ENCODE data around the gene QRICH1. TPM values are rescaled to one million over a fixed set of nuclear protein-coding genes. Genes with fewer than 3 reads are reported as not detected.

Gene QRICH1
- total RNA-seq, 4 donors from 2014 or later: 35.8 to 65.6 (median 47.1) TPM

GRCh38 chr3:49122886-49123545, 29.1 kb upstream of the QRICH1 start:
- DNase-seq (no peak), ATAC-seq (no peak)
- H3K27me3 ChIP-seq: no peaks in the 10 kb centered on the region
- TF ChIP-seq POLR2A (IDR thresholded peaks at IDR 0.05): no peak
- no peak for TF ChIP-seq CTCF (IDR thresholded peaks at IDR 0.05 in 4 of 5, conservative IDR thresholded peaks at IDR 0.05 in 1 of 5)
- intact Hi-C loops (cut with DNase I; ENCODE audit: low total_unique reads) (no loop called here), in situ Hi-C loops (cut with MboI; ENCODE audit: low sequenced_read_pairs in 4 of 4) (no loop called here)
- H3K36me3 ChIP-seq: peaks cover 0 to 71% of the 10 kb centered on the region in 2 donors
- no peaks in the 10 kb centered on the region for H3K9me3 ChIP-seq
- no peak overlapping the region for H3K4me3 ChIP-seq
- no peak overlapping the region for H3K27ac ChIP-seq
- H3K4me1 ChIP-seq: peaks cover 16 to 17% of the 10 kb centered on the region in 2 donors

- H3K4me3 ChIP-seq: no peak overlapping the region
- H3K36me3 ChIP-seq: peaks cover 2 to 75% of the 10 kb centered on the region in 2 donors
- H3K27ac ChIP-seq: no peak overlapping the region
- peaks cover 16 to 17% of the 10 kb centered on the region in 2 donors for H3K4me1 ChIP-seq
- TF ChIP-seq POLR2A (IDR thresholded peaks at IDR 0.05): no peak
- TF ChIP-seq CTCF (IDR thresholded peaks at IDR 0.05 in 4 of 5, conservative IDR thresholded peaks at IDR 0.05 in 1 of 5): no peak
- in situ Hi-C loops (cut with MboI; ENCODE audit: low sequenced_read_pairs in 4 of 4) (no loop called here), intact Hi-C loops (cut with DNase I; ENCODE audit: low total_unique reads) (no loop called here)
- H3K9me3 ChIP-seq: no peaks in the 10 kb centered on the region
- H3K27me3 ChIP-seq: no peaks in the 10 kb centered on the region
- no peak for DNase-seq
- ATAC-seq: no peak
Measured at GRCh38 chr3:49122451-49122850, 28.6 kb upstream of the QRICH1 start.

- DNase-seq (no peak), ATAC-seq (no peak)
- Histone ChIP-seq H3K36me3 (peaks cover 2 to 78% of the 10 kb centered on the region in 2 donors), H3K4me1 (peaks cover 16 to 17% of the 10 kb centered on the region in 2 donors), H3K4me3 (no peak overlapping the region), H3K27me3 (no peaks in the 10 kb centered on the region), H3K9me3 (no peaks in the 10 kb centered on the region), H3K27ac (peak overlapping the region in 1 of 4 donors; percentile 99)
- intact Hi-C loops (cut with DNase I; ENCODE audit: low total_unique reads): no loop called here
- TF ChIP-seq CTCF (IDR thresholded peaks at IDR 0.05 in 4 of 5, conservative IDR thresholded peaks at IDR 0.05 in 1 of 5) (no peak), POLR2A (IDR thresholded peaks at IDR 0.05) (no peak)
- in situ Hi-C loops (cut with MboI; ENCODE audit: low sequenced_read_pairs in 4 of 4): no loop called here
Measured at GRCh38 chr3:49122022-49122421, 28.2 kb upstream of the QRICH1 start.

GRCh38 chr3:49121132-49121736, 27.4 kb upstream of the QRICH1 start:
- Histone ChIP-seq H3K36me3 (peaks cover 2 to 78% of the 10 kb centered on the region in 2 donors), H3K4me1 (peaks cover 16 to 17% of the 10 kb centered on the region in 2 donors), H3K4me3 (peak overlapping the region; percentile 77 to 100 (median 96)), H3K27ac (peak overlapping the region; percentile 83 to 99 (median 95)), H3K27me3 (no peaks in the 10 kb centered on the region), H3K9me3 (no peaks in the 10 kb centered on the region)
- peak in 1 of 2 donors; percentile 9 for ATAC-seq
- in situ Hi-C loops (cut with MboI; ENCODE audit: low sequenced_read_pairs in 4 of 4) (no loop called here), intact Hi-C loops (cut with DNase I; ENCODE audit: low total_unique reads) (no loop called here)
- no peak for TF ChIP-seq POLR2A (IDR thresholded peaks at IDR 0.05)
- no peak for DNase-seq

- Histone ChIP-seq H3K4me1 (peaks cover 16 to 17% of the 10 kb centered on the region in 2 donors), H3K36me3 (peaks cover 2 to 78% of the 10 kb centered on the region in 2 donors), H3K9me3 (no peaks in the 10 kb centered on the region), H3K27ac (peak within 1 kb of the TSS; percentile 83 to 99 (median 95)), H3K27me3 (no peaks in the 10 kb centered on the region), H3K4me3 (peak within 1 kb of the TSS; percentile 77 to 100 (median 96))
- TF ChIP-seq CTCF (IDR thresholded peaks at IDR 0.05 in 4 of 5, conservative IDR thresholded peaks at IDR 0.05 in 1 of 5) (no peak), POLR2A (IDR thresholded peaks at IDR 0.05) (peak; percentile 86 to 90)
- in situ Hi-C loops (cut with MboI; ENCODE audit: low sequenced_read_pairs in 4 of 4): no loop called here
- intact Hi-C loops (cut with DNase I; ENCODE audit: low total_unique reads): loop anchor here (1.0 kb wide), 3 partner anchors 13 to 26 kb away; partner anchors contain the start of genes LAMB2, QARS1 and QRICH1
- DNase-seq (peak; percentile 93 to 97), ATAC-seq (peak; percentile 91 to 93)
Measured at GRCh38 chr3:49120438-49121131, 26.7 kb upstream of the QRICH1 start, which contains the start of gene USP19. Gene USP19, minus strand, starts transcription at chr3:49120823. Its CDS starts 1,678 bp downstream, at chr3:49119145.

Measured in gastrocnemius medialis (tissue), 4 donors.